GM18502 (cell line): ENCODE results near the gene LRIF1.
"Not testable (repeated sequence)": the region's sequence is repeated elsewhere in the genome, so short reads cannot be mapped to it uniquely, and the experiment has no call there.

ENCODE experiments used
- ATAC-seq: cut with Tn5 transposase; IDR thresholded peaks from one replicate; pipeline ENCODE4 v1.9.1; 2021; ENCODE audit warnings: mild to moderate bottlenecking; ENCODE audit not compliant: unreplicated experiment, poor library complexity

Gene LRIF1

DNA sequence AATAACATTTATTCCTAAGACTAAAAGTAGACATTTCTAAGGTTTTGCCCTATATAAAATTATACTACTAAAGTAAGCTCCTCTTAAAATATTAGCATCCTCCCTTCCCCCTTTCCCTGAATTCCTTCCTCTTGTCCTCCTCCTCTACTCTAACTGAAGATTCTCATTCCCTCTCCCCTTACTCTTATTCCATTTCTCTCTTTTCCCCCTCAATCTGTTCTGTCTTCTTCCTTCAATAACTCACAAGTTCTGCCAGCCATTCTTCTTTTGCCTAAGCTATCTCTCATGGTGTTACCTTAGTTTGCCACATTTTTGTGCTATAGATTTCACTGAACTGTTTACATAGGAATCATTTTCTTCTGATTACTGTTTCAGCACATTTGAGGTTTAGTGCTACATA is 10.7 kb downstream of the LRIF1 start:
- ATAC-seq = no peak

DNA sequence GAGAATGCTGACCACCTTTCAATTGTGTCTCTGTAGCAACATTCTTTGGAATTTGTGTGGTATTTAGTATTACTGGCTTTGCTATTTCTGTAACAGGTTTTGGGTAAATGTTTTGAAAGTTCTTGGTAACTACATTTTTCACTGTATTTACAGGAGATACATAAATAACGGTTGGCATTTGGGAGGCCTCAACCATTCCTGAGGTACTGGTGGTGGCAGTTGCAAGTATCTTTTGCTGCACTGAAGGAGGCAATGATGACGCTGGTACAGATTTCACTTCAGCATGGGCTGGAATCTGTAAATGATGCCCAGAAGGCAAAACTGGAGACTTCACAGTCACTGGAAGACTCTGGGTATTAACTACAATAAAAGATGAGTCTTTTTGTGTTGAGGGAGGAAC is 11.7 kb downstream of the LRIF1 start:
- no peak for ATAC-seq

DNA sequence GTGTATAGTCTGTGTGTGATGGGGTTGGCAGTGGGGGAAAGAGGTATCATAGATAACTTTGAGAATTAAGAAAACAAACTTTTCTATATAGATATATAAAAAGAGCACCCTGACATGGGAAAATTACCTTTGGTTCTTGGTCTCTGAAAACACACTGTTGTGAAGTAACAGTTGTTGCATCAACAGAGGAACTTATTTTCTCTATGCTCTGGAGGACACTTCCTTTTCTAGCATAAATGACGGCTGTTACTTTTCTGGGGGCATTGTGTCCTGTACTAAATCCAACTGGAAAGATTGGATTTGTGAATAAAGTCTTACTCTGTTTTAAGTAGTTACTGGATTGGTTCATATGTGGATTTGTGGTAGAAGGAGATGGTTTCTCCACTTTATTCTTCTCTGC is 12.6 kb downstream of the LRIF1 start:
- no peak for ATAC-seq

DNA sequence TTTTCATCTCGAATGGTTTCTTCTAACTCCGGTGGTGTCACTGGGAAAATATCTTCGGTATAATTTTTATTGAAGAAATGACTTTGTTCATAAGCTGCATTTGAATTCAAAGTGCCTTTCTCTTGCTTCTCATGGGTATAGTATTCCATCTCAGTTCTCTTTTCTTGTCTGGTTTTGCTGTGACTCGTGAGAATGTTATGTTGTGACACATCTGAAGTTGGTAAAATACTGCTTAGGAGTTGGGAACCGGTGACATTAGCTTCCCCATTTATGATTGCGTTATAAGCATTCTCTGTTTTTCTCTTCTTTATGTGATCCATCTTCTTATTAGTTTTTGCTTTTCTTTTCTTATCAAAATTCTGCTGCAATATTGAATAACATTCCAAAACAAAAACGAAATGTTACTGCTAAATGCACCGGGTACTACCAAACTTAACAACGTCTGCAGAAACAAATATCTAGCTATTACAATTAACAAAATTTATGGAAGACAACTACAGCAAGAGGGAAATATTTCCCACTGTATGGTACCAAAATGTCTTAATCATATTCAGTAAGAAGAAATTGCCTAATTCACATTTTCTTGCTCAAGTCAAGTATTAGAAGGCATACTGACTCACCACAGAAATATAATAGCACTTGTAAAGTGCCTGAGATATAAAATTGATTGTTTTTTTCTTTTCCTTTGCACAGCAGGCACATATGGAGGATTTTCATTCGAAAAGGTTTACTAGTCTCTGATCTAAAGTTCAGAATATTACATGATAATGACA is 15.5 kb downstream of the LRIF1 start:
- ATAC-seq = no peak

DNA sequence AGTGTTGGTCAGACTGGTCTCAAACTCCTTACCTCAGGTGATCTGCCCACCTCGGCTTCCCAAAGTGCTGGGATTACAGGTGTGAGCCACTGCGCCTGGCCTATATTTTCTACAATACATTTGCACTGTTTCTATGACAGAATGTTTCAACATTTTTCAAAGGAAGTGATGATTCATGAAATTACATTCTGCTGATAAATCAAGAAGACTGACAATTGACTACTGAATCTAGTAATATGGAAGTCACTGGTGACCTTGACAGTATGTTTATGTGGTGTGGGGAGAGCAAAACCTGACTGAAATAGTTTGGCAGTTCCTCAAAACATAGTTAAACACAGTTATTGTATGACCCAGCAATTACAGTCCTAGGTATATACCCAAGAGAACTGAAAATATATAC is 18.1 kb downstream of the LRIF1 start:
- no peak for ATAC-seq

DNA sequence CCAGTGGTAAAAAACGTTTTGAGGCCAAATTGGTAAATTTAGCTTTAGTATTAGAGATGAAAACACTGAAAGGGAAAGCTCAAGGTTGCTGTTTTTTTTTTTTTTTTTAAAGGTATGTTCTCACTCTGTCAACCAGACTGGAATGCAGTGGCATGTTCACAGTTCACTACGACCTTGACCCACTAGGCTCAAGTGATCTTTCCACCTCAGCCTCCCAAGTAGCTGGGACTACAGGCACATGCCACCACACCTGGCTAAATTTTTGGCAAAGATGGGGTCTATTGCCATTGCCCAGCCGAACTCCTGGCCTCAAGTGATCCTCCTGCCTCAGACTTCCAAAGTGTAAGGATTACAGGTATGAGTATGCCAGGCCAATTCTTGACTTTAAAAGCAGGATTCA is 18.9 kb downstream of the LRIF1 start:
- no peak for ATAC-seq

DNA sequence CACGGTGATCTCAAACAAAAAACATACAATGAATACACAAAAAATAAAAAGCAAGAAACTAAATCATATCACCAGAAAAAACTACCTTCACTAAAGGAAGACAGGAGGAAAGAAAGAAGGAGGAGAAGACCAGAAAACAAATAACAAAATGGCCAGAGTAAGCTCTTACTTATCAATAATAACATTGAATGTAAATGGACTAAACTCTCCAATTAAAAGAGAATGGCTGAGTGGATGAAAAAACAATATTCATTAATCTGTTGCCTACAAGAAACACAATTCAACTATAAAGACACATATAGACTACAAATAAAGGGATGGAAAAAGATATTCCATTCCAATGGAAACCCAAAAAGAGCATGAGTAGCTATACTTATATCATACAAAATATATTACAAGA is 27.2 kb downstream of the LRIF1 start:
- ATAC-seq = no peak

DNA sequence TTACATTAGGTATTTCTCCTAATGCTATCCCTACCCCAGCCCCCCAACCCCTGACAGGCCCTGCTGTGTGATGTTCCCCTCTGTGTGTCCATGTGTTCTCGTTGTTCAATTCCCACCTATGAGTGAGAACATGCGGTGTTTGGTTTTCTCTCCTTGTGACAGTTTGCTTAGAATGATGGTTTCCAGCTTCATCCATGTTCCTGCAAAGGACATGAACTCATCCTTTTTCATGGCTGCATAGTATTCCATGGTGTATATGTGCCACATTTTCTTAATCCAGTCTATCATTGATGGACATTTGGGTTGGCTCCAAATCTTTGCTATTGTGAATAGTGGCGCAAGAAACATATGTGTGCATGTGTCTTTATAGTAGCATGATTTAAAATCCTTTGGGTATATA is 32.6 kb downstream of the LRIF1 start:
- ATAC-seq = not testable (repeated sequence)

DNA sequence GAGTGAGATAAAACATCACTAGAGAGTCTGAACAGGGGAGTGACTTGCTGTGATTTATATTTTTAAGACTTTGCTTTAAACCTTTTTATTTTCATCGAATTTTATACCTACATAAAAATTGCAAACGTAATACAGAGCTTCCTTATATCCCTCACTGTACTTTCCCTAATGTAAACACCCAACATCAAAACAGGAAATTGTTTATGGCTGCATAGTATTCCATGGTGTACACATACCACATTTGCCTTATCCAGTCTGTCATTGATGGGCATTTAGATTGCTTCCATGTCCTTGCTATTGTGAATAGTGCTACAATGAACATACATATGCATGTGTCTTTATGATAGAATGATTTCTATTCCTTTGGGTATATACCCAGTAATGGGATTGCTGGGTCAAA is 34.8 kb downstream of the LRIF1 start:
- no peak for ATAC-seq

DNA sequence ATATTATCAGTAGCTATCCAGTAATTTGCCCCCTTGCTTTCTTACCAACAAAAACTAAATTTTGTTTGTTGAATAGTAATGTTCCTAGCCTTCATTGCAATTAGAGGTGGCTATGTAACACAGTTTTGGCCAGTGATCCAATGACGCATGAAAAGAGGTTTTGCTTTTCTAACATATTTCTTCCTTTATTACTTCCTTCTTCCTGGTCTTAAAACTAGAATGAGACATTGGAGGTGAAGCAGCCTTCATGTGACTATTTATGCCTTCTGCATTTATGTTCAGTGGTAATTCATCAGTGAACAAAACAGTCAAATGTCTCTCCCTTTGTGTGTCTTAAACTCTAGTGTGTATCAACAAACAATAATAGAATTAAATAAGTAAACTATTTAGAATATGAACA is 35.5 kb downstream of the LRIF1 start:
- no peak for ATAC-seq

DNA sequence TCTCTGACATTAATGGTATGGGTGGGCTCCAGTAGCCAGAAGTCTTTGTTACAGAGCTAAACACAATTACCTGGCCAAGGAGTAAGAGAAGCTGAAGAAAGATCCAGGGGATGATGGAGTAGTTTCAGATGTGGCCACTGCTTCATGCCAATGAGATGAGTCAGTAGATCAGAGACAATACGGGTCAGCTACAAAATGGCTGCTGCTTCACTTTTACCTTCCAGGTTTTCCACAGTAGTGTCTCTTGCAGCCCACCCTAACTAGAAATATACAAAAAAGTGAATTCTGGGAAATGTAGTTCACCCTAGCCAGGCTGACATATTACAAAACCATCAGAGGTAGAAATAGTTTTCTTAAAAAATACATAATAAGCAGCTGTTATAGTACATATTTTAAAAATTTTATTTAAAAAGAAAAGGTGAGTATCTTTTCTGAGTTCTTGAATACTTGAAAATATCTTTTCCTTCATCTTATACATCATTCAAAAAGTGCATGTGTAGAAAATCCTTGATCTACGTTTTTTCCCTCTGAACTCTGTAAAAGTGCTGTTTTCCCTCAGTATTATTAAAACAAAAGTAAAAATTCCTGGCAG is 36.1 kb downstream of the LRIF1 start:
- no peak for ATAC-seq

DNA sequence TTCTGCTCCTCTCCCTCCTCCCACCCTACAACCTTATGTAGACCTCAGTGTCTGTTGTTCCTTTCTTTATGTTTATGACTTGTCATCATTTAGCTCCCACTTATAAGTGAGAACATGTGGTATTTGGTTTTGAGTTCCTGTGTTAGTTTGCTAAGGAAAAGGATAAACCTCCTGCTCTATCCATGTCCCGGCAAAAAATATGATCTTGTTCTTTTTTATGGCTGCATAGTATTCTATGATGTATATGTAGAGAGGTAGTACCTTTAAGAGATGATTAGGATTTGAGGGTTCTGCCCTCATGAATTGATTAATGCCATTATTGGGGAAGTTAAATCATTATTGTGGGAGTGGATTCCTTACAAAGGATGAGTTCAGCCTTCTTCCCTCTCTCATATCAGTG is 41.8 kb downstream of the LRIF1 start:
- no peak for ATAC-seq

DNA sequence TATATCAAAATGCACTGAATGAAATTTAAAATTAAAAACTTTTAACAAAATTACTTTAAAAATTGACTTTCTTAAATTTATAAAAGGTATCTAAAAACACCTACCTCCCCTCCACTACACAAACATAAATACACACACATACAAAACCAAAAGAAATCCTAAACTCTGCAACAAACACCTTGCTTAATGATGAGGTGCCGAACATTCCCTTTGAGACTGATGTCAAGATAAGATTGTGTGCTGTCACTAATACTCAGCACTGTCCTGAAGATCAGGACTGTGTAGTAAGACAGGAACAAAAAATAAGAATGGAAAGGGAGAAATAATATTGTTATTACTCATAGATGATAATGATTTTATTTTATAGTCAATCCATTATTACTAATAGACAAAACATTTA is 45.7 kb downstream of the LRIF1 start:
- no peak for ATAC-seq

DNA sequence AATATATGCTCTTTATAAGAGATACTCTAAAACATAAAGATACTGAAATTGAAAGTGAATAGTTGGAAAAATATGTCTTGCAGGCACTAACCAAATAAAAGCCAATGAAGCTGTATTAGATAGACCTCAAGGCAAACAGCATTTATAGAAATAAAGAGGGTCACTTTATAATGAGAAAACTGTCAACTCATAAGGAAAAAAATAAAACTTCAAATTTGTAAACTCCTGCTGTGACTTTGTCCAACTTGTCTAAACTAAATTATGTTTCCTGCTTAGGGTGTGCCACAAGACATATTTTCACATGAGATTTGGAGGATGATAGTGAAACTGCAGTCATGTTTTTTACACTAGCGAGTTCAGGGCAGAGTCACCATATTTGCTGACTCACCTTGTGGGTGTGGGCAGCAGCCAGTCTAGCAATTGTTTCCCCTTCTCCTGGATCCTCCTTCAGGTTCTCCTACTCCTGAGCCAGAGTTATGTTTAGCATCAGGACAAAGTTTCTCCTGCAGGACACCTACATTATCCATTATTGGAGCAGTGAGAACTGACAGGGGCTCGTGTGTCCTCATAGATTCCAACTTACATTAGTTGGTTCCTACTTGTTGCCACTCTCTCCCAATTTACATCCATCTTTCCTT is 46.9 kb downstream of the LRIF1 start:
- peak; percentile 66 for ATAC-seq

DNA sequence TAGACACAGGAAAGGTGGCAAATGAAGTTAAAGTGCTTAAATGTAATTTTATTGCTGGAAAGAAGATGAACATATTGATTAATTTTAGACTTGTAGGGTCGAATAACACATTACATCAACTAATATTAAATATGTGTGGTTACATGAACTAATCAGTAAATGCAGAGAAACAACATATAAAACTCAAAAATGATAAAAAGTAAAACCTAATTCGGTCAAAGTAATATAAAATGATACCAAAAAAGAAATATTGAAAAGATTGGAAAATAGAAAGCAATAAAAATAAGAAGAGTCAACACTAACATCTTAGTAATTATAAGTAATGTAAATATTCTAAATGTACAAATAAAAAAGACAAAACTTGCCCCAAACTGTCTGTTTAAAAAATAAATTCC is 47.5 kb downstream of the LRIF1 start:
- ATAC-seq = no peak

DNA sequence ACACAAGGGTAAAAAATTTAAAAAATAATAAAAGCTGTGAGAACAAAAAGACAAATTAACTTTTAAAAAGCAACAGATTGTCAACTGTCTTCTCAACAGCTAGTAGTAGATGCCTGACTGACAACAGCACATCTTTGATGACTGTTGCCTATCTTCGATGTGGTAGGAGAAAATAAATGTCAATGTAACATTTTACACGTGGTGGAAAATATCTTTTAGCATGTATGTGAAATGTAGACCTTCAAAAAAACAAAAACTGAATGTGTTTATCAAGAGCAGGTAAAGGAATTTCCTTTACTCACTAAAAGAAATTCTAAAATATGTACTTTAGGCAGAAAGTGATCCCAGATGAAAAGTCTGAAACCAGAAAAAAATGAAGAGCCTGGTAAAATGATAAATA is 47.9 kb downstream of the LRIF1 start:
- ATAC-seq = no peak

DNA sequence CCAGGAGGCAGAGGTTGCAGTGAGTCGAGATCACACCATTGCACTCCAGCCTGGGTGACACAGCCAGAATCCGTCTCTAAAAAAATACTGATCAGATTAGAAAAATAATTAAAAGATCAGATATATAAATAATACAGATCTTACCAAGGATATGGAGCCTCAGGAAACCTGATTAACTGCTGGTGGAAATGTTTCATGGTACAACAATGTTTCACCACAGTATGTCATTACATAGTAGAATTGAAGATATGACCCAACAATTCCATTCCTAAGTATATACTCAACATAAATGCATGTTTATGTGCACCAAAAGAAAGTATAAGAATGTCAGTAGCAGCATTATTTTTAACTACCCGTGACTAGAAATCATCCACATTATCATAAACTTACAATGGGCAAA is 49.0 kb downstream of the LRIF1 start:
- ATAC-seq = no peak

DNA sequence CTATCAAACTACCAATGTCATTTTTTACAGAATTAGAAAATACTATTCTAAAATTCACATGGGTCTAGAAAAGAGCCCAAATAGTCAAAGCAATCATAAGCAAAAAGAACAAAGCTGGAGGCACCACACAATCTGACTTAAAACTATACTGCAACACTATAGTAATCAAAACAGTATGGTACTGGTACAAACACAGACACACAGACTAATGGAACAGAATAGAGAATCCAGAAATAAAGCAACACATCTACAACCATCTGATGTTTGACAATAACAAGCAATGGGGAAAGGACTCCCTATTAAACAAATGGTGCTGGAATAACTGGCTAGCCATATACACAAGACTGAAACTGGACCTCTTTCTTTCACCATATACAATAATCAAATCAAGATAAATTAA is 50.9 kb downstream of the LRIF1 start:
- no peak for ATAC-seq

DNA sequence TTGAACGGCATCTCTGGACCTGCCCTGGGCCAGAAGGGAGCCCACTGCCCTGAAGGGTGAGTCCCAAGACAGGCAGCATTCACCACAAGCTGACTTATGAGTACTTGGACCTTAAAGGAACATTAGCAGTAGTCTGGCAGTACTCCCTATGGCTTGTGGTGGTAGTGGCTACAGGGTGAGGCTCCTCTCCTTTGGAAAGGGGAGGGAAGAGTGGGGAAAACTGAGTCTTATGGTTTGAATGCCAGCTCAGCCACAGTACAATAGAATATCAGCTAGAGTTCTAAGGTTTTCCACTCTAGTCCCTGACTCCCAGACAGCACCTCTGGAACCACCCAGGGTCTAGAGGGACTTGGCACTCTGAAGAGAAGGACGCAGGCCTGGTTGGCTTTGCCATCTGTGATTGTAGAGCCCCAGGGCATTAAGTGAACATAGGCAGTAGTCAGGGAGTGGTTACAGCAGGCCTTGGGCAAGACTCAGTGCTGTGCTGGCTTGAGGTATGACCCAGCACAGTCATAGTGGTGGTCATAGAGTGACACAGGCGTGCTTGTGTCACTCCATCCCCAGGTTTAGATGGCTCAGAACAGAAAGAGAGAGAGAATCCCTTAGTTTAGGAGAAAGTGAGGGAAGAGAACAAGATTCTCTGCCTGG is 59.7 kb downstream of the LRIF1 start:
- ATAC-seq = no peak

DNA sequence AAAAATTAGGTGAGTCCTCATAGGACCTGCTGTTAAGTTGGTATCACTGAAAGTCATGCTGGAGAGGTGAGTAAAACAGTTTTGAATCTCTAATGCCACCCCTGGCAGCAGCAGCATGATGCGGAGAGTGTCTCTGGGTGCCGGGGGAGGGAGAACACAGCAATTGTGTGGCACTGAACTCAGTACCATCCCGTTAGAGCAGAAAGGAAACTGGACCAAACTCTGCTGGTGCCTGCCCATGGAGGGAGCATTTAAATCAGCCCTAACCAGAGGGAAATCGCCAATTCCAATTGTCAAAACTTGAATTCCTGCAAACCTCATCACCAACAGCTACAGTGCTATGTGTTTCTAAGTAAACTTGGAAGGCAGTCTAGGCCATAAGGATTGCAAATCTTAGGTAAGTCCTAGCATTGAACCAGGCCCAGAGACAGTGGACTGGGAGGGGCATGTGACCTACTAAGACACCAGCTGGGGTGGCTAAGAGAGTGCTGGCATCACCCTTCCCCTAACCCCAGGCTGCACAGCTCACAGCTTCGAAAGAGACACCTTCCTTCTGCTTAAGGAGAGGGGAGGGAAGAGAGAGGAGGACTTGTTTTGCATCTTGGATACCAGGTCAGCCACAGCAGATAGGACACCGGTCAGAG is 60.8 kb downstream of the LRIF1 start:
- ATAC-seq = no peak

DNA sequence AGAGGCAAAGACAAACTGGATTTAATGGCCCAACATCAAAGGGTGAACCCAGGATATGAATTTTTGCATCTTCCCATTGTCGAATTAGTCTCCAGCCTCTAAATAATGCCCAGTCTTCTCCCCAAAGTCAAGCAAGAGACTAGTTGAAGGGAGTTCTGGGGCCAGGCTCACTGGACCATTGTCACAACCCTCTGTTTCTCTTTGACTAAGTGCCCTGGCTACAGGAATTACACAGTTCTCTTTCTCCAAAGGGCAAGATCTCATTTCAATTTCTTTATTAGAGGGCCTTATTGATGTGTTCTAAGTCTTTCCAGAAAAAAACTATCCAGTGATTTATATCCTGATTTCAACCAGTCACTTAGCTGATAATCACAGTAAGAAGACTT is 64.3 kb downstream of the LRIF1 start:
- ATAC-seq = no peak
